Gastrocnemius medialis (tissue), 4 donors: ENCODE data around the gene STARD7. TPM values are rescaled to one million over a fixed set of nuclear protein-coding genes. Genes with fewer than 3 reads are reported as not detected.

Experiments used
- ATAC-seq, 2 donors: fragments of 150-250 bp; one replicate each; pipeline ENCODE4 v1.9.1; 2016
- DNase-seq, 2 donors: peaks; one replicate each; pipeline ENCODE4 v3.0.0-alpha.2; 2019
- H3K27ac ChIP-seq, 4 donors: fragments of 200-600 bp; sonication (generic); 1 replicate in 1 of 4; 2 replicates in 3 of 4; pipeline ENCODE4 v1.5.1; 2016 to 2018; ENCODE audit warnings: mild to moderate bottlenecking in 2 of 4, moderate library complexity in 1 of 4
- H3K27me3 ChIP-seq, 3 donors: fragments of 200-600 bp; sonication (generic) in 2 of 3; 1 replicate in 1 of 3; 2 replicates in 2 of 3; pipeline versions ENCODE4 v1.5.1 to v1.6.0; 2016 to 2019; ENCODE audit warnings: mild to moderate bottlenecking in 1 of 3, moderate library complexity in 1 of 3
- H3K36me3 ChIP-seq, 2 donors: fragments of 200-600 bp; sonication (generic) in 1 of 2; one replicate each; pipeline ENCODE4 v1.5.1; 2017 to 2018
- H3K4me1 ChIP-seq, 2 donors: fragments of 200-600 bp; sonication (generic) in 1 of 2; one replicate each; pipeline ENCODE4 v1.5.1; 2016 to 2017; ENCODE audit warnings: mild to moderate bottlenecking in 2 of 2
- H3K4me3 ChIP-seq, 4 donors: fragments of 200-600 bp; sonication (generic) in 3 of 4; 1 replicate in 1 of 4; 2 replicates in 3 of 4; pipeline ENCODE4 v1.5.1; 2016 to 2019; ENCODE audit warnings: mild to moderate bottlenecking in 2 of 4
- H3K9me3 ChIP-seq, 3 donors: fragments of 200-600 bp; sonication (generic) in 2 of 3; 1 replicate in 1 of 3; 2 replicates in 2 of 3; pipeline ENCODE4 v1.5.1; 2016 to 2019
- POLR2A ChIP-seq, 2 donors: fragments of 450-650 bp; IDR thresholded peaks; one replicate each; pipeline ENCODE4 v1.6.1; 2017; ENCODE audit warnings: antibody characterized with exemption in 2 of 2, mild to moderate bottlenecking in 2 of 2, moderate library complexity in 2 of 2
- in situ Hi-C, 4 donors: fragments of 200-750 bp; cut with MboI; loops; one replicate each; pipeline versions ENCODE4 v1.15.0 to v1.8.0; 2017; ENCODE audit warnings: low sequenced_read_pairs in 4 of 4
- intact Hi-C: fragments of 100-400 bp; cut with DNase I; formaldehyde crosslinking; loops from one replicate; pipeline ENCODE4 v1.15.1; 2023; ENCODE audit warnings: low total_unique reads
- total RNA-seq, 4 donors: library from RNA; depleted of rRNA; stranded (reverse); fragments of >200 nt; gene quantifications; one replicate each; pipeline versions ENCODE4 v1.1.0 to v1.2.3, GENCODE V29; 2016
- TF ChIP-seq, protein P1 (sequence below), 5 experiments: fragments of 450-650 bp in 3 of 5; fragments of 200-600 bp in 2 of 5; sonication (generic) in 2 of 5; IDR thresholded peaks in 4 of 5; conservative IDR thresholded peaks in 1 of 5; 1 replicate in 4 of 5; 2 replicates in 1 of 5; pipeline ENCODE4 v1.5.1; 2016 to 2019; ENCODE audit warnings: antibody characterized with exemption in 5 of 5, mild to moderate bottlenecking in 3 of 5, moderate library complexity in 3 of 5

The STARD7 gene
- total RNA-seq, 4 donors from 2014 or later: 237 to 512 (median 313) TPM

DNA sequence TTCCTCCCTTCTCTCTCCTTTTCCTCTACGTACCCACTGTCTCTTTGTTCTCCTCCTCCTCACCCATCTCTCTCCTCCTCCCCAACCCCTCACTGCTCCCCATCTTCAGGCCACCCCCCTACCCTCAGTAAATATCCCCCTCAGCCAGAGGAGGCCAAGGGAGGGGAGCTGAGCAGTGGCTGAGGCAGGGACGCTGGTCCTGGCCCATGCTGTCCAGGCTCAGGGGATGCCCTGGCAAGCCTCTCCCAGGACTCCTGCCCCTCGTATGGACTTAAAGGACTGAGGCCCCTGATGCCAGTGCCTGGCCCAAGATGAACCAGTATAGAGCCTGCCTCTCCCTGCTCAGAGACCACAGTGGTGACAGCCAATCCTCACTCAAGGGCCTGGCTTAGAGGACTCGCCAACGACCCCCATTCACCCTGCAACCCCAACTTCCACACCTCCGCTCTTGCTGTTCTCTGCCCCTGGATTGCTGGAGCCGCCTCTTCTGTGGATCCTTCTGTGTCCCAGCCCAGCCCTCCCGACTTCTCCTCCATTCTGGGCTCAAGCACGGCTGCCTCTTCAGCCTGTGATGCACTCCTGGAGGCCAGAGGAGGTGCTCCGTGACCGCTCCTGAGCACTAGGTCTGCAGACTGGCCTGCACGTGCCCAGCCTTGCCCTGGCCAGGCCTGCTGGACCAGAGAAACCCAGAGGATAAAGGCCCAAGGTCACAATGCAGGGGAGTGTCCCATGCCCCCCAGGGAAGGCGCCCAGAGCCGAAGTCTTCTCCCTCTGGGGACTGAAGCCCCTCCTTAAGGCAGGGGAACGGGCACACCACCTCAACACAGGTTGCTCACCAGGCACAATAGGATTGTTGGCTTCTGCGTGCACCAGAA lies 53.9 kb downstream of the STARD7 start:
- intact Hi-C loops: no loop called here
- ATAC-seq: no peak
- Histone ChIP-seq H3K36me3 (no peaks in the 10 kb centered on the region), H3K9me3 (no peaks in the 10 kb centered on the region), H3K4me3 (no peak overlapping the region), H3K27ac (no peak overlapping the region), H3K27me3 (peaks cover 0 to 4% (median 0%) of the 10 kb centered on the region in 3 donors), H3K4me1 (no peaks in the 10 kb centered on the region)
- in situ Hi-C loops: no loop called here
- no peak for DNase-seq
- no peak for TF ChIP-seq POLR2A (IDR thresholded peaks at IDR 0.05)
- TF ChIP-seq, protein P1, sequence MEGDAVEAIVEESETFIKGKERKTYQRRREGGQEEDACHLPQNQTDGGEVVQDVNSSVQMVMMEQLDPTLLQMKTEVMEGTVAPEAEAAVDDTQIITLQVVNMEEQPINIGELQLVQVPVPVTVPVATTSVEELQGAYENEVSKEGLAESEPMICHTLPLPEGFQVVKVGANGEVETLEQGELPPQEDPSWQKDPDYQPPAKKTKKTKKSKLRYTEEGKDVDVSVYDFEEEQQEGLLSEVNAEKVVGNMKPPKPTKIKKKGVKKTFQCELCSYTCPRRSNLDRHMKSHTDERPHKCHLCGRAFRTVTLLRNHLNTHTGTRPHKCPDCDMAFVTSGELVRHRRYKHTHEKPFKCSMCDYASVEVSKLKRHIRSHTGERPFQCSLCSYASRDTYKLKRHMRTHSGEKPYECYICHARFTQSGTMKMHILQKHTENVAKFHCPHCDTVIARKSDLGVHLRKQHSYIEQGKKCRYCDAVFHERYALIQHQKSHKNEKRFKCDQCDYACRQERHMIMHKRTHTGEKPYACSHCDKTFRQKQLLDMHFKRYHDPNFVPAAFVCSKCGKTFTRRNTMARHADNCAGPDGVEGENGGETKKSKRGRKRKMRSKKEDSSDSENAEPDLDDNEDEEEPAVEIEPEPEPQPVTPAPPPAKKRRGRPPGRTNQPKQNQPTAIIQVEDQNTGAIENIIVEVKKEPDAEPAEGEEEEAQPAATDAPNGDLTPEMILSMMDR (IDR thresholded peaks at IDR 0.05 in 4 of 5, conservative IDR thresholded peaks at IDR 0.05 in 1 of 5): no peak

- ATAC-seq (no peak), DNase-seq (no peak)
- H3K9me3 ChIP-seq: no peaks in the 10 kb centered on the region
- no peak overlapping the region for H3K4me3 ChIP-seq
- in situ Hi-C loops: no loop called here
- H3K27me3 ChIP-seq: peaks cover 0 to 4% (median 0%) of the 10 kb centered on the region in 3 donors
- TF ChIP-seq, protein P1 (IDR thresholded peaks at IDR 0.05 in 4 of 5, conservative IDR thresholded peaks at IDR 0.05 in 1 of 5): no peak
- TF ChIP-seq POLR2A (IDR thresholded peaks at IDR 0.05): no peak
- H3K27ac ChIP-seq: no peak overlapping the region
- intact Hi-C loops: no loop called here
- no peaks in the 10 kb centered on the region for H3K36me3 ChIP-seq
- no peaks in the 10 kb centered on the region for H3K4me1 ChIP-seq
These were observed 54.6 kb downstream of the STARD7 start for GRCh38 chr2:96153991-96154431.

- no peaks in the 10 kb centered on the region for H3K4me1 ChIP-seq
- no peak for TF ChIP-seq POLR2A (IDR thresholded peaks at IDR 0.05)
- TF ChIP-seq, protein P1 (IDR thresholded peaks at IDR 0.05 in 4 of 5, conservative IDR thresholded peaks at IDR 0.05 in 1 of 5): no peak
- DNase-seq: no peak
- no peaks in the 10 kb centered on the region for H3K36me3 ChIP-seq
- intact Hi-C loops (no loop called here), in situ Hi-C loops (no loop called here)
- H3K9me3 ChIP-seq: no peaks in the 10 kb centered on the region
- ATAC-seq: no peak
- peaks cover 0 to 4% (median 0%) of the 10 kb centered on the region in 3 donors for H3K27me3 ChIP-seq
- H3K27ac ChIP-seq: no peak overlapping the region
- no peak overlapping the region for H3K4me3 ChIP-seq
These were observed 55.3 kb downstream of the STARD7 start for GRCh38 chr2:96153291-96153713.

DNA sequence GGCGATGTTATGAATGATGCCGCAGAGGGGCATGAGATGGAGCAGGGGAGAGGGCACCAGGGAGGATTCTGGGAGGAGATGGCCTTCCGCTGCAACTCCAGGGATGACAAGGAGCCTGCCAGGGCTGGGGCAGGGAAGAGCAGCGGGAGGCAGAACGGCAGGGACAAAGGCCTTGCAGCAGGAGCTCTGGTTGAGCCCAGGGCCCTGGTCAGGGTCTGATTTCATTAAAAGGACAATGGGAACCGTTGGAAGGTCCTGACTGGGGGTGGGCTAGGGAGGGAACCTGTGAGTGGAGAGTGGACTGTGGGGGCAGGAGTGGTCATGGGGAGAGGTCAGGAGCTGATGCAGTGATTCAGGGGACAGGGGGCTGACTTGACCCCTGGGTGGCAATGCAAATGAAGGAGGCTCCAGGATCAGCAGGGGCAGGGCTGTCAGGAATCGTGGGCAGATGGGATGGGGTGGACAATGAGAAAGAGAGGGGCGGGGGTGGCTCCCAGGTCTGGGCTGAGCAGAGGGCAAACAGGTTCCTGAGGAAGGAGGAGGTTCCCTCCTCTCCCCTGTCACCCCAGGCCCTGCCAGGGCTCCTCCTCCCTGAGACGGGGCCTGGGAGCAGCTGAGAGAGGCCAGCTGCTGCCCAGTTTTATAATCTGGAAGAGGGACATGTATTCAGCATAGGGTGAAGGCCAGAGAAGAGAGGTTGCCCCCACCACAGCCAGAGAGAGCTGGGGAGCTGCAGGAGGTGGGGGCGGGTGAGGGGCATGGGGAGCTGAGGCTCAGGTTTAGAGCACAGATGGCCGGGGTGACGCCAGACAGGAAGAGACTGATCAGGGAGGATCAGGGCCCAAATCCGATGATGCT lies 56.1 kb downstream of the STARD7 start:
- Histone ChIP-seq H3K36me3 (no peaks in the 10 kb centered on the region), H3K27ac (no peak overlapping the region), H3K9me3 (no peaks in the 10 kb centered on the region), H3K4me1 (no peaks in the 10 kb centered on the region), H3K4me3 (no peak overlapping the region), H3K27me3 (peaks cover 0 to 4% (median 0%) of the 10 kb centered on the region in 3 donors)
- TF ChIP-seq, protein P1 (IDR thresholded peaks at IDR 0.05 in 4 of 5, conservative IDR thresholded peaks at IDR 0.05 in 1 of 5): no peak
- TF ChIP-seq POLR2A (IDR thresholded peaks at IDR 0.05): no peak
- in situ Hi-C loops: no loop called here
- intact Hi-C loops: no loop called here
- ATAC-seq: no peak
- no peak for DNase-seq
